Measurements from ENCODE around the gene LDLRAD4. TPM values are rescaled to one million over a fixed set of nuclear protein-coding genes. Genes with fewer than 3 reads are reported as not detected.

The LDLRAD4 gene
- total RNA-seq, 6 donors from 2014 or later: 19.5 to 26.6 (median 24.4) TPM

GRCh38 chr18:13543144-13543543 is 324.6 kb downstream of the LDLRAD4 start:
- peaks cover 0 to 11% (median 5%) of the 10 kb centered on the region in 4 donors for H3K4me1 ChIP-seq
- no peaks in the 10 kb centered on the region for H3K9me3 ChIP-seq
- TF ChIP-seq POLR2AphosphoS5 (IDR thresholded peaks at IDR 0.05) (no peak), EP300 (IDR thresholded peaks at IDR 0.05) (no peak), POLR2A (IDR thresholded peaks at IDR 0.05) (no peak), CTCF (IDR thresholded peaks at IDR 0.05) (no peak)
- no peak for DNase-seq
- no peaks in the 10 kb centered on the region for H3K27me3 ChIP-seq
- WGBS, 2 donors: 90 to 95% methylated on average over 4 of the region's 4 CpGs
- ATAC-seq (ENCODE audit: low FRiP score in 2 of 2): no peak
- no peak overlapping the region for H3K27ac ChIP-seq
- no peak overlapping the region for H3K4me3 ChIP-seq
- no peaks in the 10 kb centered on the region for H3K36me3 ChIP-seq

- 87 to 90% methylated on average over 21 to 25 of the region's 25 CpGs for WGBS, 2 donors
- DNase-seq (no peak), ATAC-seq (ENCODE audit: low FRiP score in 2 of 2) (no peak)
- H3K27ac ChIP-seq: no peak overlapping the region
- H3K36me3 ChIP-seq: no peaks in the 10 kb centered on the region
- no peak for TF ChIP-seq EP300 (IDR thresholded peaks at IDR 0.05)
- no peak for TF ChIP-seq POLR2AphosphoS5 (IDR thresholded peaks at IDR 0.05)
- no peak for TF ChIP-seq POLR2A (IDR thresholded peaks at IDR 0.05)
- TF ChIP-seq CTCF (IDR thresholded peaks at IDR 0.05): no peak
- peaks cover 0 to 17% (median 5%) of the 10 kb centered on the region in 4 donors for H3K4me1 ChIP-seq
- no peaks in the 10 kb centered on the region for H3K27me3 ChIP-seq
- H3K9me3 ChIP-seq: no peaks in the 10 kb centered on the region
- H3K4me3 ChIP-seq: no peak overlapping the region
Measured at GRCh38 chr18:13543811-13544732, 325.5 kb downstream of the LDLRAD4 start.

GRCh38 chr18:13544953-13545352 is 326.4 kb downstream of the LDLRAD4 start:
- whole genome bisulfite sequencing, 2 donors: 97 to 98% methylated on average over 6 to 8 of the region's 8 CpGs
- no peak for ATAC-seq (ENCODE audit: low FRiP score in 2 of 2)
- H3K27me3 ChIP-seq: no peaks in the 10 kb centered on the region
- no peak for DNase-seq
- no peak overlapping the region for H3K4me3 ChIP-seq
- peaks cover 0 to 22% (median 9%) of the 10 kb centered on the region in 4 donors for H3K4me1 ChIP-seq
- no peaks in the 10 kb centered on the region for H3K9me3 ChIP-seq
- no peaks in the 10 kb centered on the region for H3K36me3 ChIP-seq
- no peak for TF ChIP-seq POLR2AphosphoS5 (IDR thresholded peaks at IDR 0.05)
- TF ChIP-seq EP300 (IDR thresholded peaks at IDR 0.05): no peak
- no peak for TF ChIP-seq POLR2A (IDR thresholded peaks at IDR 0.05)
- TF ChIP-seq CTCF (IDR thresholded peaks at IDR 0.05): no peak
- no peak overlapping the region for H3K27ac ChIP-seq

- Histone ChIP-seq H3K36me3 (no peaks in the 10 kb centered on the region), H3K27me3 (no peaks in the 10 kb centered on the region), H3K4me1 (peaks cover 0 to 20% (median 9%) of the 10 kb centered on the region in 4 donors), H3K9me3 (no peaks in the 10 kb centered on the region), H3K27ac (no peak overlapping the region), H3K4me3 (no peak overlapping the region)
- TF ChIP-seq EP300 (IDR thresholded peaks at IDR 0.05): no peak
- TF ChIP-seq CTCF (IDR thresholded peaks at IDR 0.05): no peak
- TF ChIP-seq POLR2AphosphoS5 (IDR thresholded peaks at IDR 0.05): no peak
- no peak for TF ChIP-seq POLR2A (IDR thresholded peaks at IDR 0.05)
- 94% methylated on average over 4 of the region's 4 CpGs for WGBS, 2 donors
- ATAC-seq (ENCODE audit: low FRiP score in 2 of 2) (no peak), DNase-seq (no peak)
Measured at GRCh38 chr18:13545514-13545913, 327.0 kb downstream of the LDLRAD4 start.

Measured in upper lobe of left lung (tissue), 6 donors.